HEK293T (cell line): ENCODE results near the gene IRX2.

Experiments
- ARNT ChIP-seq: fragments of 450-650 bp; IDR thresholded peaks from 2 replicates; pipeline ENCODE4 v1.6.1; 2017; ENCODE audit warnings: mild to moderate bottlenecking
- BHLHE40 ChIP-seq: fragments of 450-650 bp; IDR thresholded peaks from 2 replicates; pipeline ENCODE4 v1.6.1; 2016; ENCODE audit warnings: mild to moderate bottlenecking, moderate library complexity, borderline replicate concordance
- FOXK2 ChIP-seq: fragments of 450-650 bp; IDR thresholded peaks from 2 replicates; pipeline ENCODE4 v1.6.1; 2016; ENCODE audit warnings: mild to moderate bottlenecking
- FOXM1 ChIP-seq: fragments of 450-650 bp; IDR thresholded peaks from 2 replicates; pipeline ENCODE4 v1.6.1; 2017; ENCODE audit warnings: mild to moderate bottlenecking, borderline replicate concordance
- HDGF ChIP-seq: fragments of 450-650 bp; IDR thresholded peaks from 2 replicates; pipeline ENCODE4 v1.6.1; 2017; ENCODE audit warnings: antibody characterized with exemption, borderline replicate concordance
- LEF1 ChIP-seq: fragments of 450-650 bp; IDR thresholded peaks from 2 replicates; pipeline ENCODE4 v1.6.1; 2017; ENCODE audit warnings: mild to moderate bottlenecking, borderline replicate concordance
- NFRKB ChIP-seq: fragments of 450-650 bp; IDR thresholded peaks from 2 replicates; pipeline ENCODE4 v1.6.1; 2016; ENCODE audit warnings: mild to moderate bottlenecking, moderate library complexity
- SP1 ChIP-seq: fragments of 450-650 bp; IDR thresholded peaks from 2 replicates; pipeline ENCODE4 v1.6.1; 2017
- SUZ12 ChIP-seq: fragments of 450-650 bp; IDR thresholded peaks from 2 replicates; pipeline ENCODE4 v1.6.1; 2016; ENCODE audit warnings: mild to moderate bottlenecking
- TARDBP ChIP-seq: fragments of 450-650 bp; IDR thresholded peaks from 2 replicates; pipeline ENCODE4 v1.6.1; 2016
- ZNF384 ChIP-seq: fragments of 450-650 bp; IDR thresholded peaks from 2 replicates; pipeline ENCODE4 v1.6.1; 2016
- TF ChIP-seq, protein P1 (sequence below): fragments of 450-650 bp; IDR thresholded peaks from 2 replicates; pipeline ENCODE4 v1.6.1; 2016

DNA sequence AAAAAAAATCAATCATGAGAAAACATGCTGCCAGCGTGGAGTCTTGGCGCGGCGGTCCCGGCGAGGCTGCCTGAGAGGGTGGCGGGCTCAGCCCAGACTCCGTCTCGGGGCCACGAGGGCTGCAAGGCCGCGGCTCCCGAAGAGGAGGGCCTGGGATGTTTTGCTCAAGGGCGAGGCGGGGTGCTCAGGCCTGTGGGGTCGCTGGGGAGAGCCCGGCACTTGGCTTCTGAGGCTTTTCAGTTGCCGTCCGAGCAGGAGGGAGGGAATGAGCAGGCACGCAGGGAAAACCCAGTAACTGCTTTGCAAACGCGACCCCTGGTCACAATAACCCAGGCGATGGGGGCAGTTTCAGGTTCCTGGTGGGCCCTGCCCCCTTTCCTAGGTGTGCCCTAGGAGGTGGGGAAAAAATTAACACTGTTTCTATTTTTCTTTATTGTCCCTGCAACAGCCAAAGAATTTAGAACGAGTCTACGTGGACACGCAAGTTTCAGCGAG is 3.2 kb upstream of the IRX2 start:
- no peak for TF ChIP-seq SP1
- no peak for TF ChIP-seq ARNT
- no peak for TF ChIP-seq LEF1
- no peak for TF ChIP-seq FOXK2
- TF ChIP-seq, protein P1, sequence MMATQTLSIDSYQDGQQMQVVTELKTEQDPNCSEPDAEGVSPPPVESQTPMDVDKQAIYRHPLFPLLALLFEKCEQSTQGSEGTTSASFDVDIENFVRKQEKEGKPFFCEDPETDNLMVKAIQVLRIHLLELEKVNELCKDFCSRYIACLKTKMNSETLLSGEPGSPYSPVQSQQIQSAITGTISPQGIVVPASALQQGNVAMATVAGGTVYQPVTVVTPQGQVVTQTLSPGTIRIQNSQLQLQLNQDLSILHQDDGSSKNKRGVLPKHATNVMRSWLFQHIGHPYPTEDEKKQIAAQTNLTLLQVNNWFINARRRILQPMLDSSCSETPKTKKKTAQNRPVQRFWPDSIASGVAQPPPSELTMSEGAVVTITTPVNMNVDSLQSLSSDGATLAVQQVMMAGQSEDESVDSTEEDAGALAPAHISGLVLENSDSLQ: no peak
- no peak for TF ChIP-seq SUZ12
- TF ChIP-seq BHLHE40: no peak
- TF ChIP-seq FOXM1: no peak
- no peak for TF ChIP-seq ZNF384
- TF ChIP-seq HDGF: no peak
- TF ChIP-seq TARDBP: no peak
- no peak for TF ChIP-seq NFRKB
